ENCODE measurements around the gene CELF2.

The CELF2 gene

DNA sequence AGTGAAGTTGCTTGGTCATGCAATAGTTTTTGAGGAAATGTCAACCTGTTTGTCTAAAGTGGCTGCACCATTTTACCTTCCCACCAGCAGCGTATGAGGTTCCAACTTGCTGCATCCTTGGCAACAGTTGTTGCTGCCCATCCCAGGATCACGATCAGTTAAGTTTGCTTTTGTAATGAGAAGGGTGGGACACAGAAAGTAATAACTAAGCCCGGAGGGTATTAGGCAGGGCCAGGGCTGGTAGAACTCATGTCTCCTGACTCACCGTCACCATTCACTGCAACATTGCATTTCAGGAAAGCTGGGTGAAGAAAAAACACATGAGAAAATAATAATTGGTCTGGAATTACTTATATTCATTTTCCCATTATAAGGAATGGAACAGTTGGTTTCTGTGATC is 25.4 kb downstream of the CELF2 start:
- TF ChIP-seq, protein P1, sequence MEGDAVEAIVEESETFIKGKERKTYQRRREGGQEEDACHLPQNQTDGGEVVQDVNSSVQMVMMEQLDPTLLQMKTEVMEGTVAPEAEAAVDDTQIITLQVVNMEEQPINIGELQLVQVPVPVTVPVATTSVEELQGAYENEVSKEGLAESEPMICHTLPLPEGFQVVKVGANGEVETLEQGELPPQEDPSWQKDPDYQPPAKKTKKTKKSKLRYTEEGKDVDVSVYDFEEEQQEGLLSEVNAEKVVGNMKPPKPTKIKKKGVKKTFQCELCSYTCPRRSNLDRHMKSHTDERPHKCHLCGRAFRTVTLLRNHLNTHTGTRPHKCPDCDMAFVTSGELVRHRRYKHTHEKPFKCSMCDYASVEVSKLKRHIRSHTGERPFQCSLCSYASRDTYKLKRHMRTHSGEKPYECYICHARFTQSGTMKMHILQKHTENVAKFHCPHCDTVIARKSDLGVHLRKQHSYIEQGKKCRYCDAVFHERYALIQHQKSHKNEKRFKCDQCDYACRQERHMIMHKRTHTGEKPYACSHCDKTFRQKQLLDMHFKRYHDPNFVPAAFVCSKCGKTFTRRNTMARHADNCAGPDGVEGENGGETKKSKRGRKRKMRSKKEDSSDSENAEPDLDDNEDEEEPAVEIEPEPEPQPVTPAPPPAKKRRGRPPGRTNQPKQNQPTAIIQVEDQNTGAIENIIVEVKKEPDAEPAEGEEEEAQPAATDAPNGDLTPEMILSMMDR (IDR thresholded peaks at IDR 0.05; ENCODE audit: control extremely low read depth, extremely low read depth, low read depth, missing control alignments) = no peak
- POLR2A ChIA-PET = no interaction called here
- no peak for DNase-seq (ENCODE audit: extremely low spot score)
- CTCF ChIA-PET = no interaction called here

DNA sequence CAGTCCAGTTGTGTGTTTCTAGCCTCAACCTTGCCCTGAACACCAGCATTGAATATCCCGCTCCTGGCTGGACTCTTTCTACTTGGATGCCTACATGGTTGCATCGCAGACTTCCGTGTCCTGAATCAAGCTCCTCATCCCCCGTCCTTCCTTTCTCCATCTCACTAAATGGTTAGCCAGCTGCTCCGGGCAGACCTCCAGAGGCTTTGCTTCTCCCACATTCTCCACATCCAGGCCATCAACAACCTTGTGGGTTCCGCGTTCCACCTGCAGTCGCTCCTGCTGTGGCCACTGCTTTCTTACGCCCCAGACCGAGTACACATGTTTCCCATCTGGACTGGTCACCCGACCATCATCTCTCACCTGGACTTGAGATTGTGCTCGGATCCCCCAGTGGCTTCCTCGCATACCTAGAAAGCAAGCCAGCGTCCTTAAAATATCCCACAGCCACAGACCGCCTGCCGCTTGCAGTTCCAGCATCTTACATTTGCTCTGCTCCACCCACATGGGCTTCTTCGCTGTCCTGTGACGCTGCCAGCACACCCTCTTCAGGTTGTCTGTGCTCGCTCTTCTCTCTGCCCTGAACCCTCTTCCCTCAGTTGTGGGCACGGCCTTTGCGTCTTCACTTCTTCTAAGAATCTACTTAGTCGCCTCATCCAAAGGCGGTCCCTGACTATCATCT is 25.9 kb downstream of the CELF2 start:
- ChIA-PET POLR2A (no interaction called here), CTCF (interaction anchor here (2.0 kb wide), 1 partner anchor 8 kb away, joined by 5 read pairs; no protein-coding TSS in a partner anchor)
- DNase-seq (ENCODE audit: extremely low spot score) = no peak
- TF ChIP-seq, protein P1 (IDR thresholded peaks at IDR 0.05; ENCODE audit: control extremely low read depth, extremely low read depth, low read depth, missing control alignments) = no peak

DNA sequence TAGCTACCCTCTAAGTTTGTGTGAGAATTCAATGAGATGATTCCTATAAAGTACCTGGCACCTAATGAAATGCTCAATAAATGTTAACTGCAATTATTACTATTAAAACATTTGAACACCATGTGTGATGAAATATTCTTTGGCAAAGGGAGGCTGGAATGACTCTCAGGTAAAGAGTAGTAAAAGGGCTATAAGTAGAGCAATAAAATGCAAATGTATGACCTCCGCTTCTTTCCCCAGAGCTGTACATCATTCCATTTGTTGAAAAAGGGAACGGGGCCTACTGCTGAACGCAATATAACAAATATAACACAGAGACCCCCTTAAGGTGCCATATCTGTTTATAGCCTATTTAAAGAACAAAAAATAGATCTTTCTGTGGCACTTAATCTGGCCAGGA is 27.8 kb downstream of the CELF2 start:
- no peak for DNase-seq (ENCODE audit: extremely low spot score)
- POLR2A ChIA-PET = no interaction called here
- TF ChIP-seq, protein P1 (IDR thresholded peaks at IDR 0.05; ENCODE audit: control extremely low read depth, extremely low read depth, low read depth, missing control alignments) = no peak
- CTCF ChIA-PET = interaction anchor here (2.0 kb wide), 2 partner anchors 10 kb away, joined by 4 to 5 read pairs; no protein-coding TSS in a partner anchor

DNA sequence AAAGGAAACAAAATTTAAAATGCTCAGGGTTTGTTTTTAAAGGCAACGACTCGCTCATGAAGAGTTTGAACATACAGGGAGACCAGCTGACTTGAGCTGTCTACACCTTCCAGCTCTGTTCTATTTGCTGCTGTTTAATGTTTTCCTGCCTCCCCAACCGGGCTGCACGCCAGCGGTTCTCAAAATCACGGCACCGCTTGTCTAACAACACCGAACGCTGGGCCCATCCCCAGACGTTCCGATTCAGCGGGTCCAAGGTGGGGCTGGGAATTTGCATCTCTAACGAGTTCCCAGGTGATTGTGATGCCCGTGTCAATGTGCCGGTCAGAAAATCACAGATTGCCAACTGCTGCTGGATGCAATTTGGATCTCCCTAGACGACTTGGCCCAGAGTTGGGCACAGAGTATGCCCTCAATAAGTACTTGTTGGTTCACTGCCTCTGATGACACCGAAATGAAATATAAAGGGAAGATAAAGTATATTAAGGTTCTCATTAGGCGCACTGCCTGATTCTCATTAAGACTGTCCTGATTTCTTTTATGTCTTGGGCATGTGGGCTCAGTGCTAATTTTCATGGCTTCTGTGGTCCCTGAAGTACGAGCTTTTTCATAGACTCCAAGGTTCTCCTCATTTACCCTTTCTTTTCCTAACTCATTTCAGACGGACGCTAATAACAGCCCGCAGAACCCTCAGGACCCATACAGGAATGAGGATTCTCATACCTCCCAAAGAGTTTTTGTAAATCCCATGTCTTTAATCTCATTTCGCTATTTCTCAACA is 28.5 kb downstream of the CELF2 start:
- CTCF ChIA-PET = interaction anchor here (2.0 kb wide), 1 partner anchor 10 kb away, joined by 4 read pairs; no protein-coding TSS in a partner anchor
- DNase-seq (ENCODE audit: extremely low spot score) = no peak

DNA sequence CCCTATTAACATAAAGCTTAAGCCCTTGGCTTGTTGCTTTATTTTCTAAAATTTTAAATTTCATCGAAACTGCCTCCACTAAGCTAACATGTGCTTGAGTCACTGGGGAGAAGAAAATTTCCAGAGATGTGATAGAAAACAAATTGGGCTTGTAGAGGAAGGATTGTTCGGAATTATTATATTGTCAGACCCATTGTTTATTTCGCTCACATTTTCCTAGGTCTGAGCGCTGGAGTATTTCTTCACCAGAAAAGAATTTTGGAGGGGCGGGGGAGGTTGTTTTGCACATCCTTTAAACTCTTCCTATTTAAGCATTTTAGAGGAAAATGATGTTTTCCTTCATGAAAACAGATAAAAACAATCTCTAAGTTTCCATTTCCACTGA is 29.1 kb downstream of the CELF2 start:
- TF ChIP-seq, protein P1 (IDR thresholded peaks at IDR 0.05; ENCODE audit: control extremely low read depth, extremely low read depth, low read depth, missing control alignments) = no peak
- CTCF ChIA-PET = no interaction called here
- no peak for DNase-seq (ENCODE audit: extremely low spot score)
- POLR2A ChIA-PET = no interaction called here

More for the DNA sequence above, 28.5 kb downstream of the CELF2 start:
- TF ChIP-seq, protein P1 (IDR thresholded peaks at IDR 0.05; ENCODE audit: control extremely low read depth, extremely low read depth, low read depth, missing control alignments) = no peak
- POLR2A ChIA-PET = no interaction called here

DNA sequence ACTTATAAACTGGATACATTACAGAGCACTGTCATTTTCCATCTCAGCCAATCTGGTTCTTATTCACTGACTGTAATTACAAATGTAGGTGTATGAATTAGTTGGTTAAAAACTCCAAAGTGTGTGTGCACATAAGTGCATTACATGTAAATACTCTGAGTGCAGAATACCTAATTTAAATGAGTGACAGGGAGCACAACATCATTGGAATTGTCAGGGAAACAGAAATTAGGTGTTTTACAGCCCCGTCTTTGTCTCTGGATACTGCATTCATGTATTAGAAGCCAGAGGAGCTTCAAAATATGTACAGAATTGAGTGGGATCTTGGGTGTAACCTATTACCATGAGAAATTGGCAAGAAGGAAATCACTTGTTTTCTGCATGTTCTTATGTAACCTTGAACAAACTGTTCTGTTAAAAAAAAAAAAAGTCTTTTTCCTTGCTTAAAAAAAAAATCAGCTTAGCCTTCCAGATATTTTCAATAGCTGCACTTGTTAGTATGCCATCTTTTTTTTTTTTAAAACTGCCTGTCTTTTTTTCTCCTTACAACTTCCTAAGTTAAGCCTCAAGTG is 31.1 kb downstream of the CELF2 start:
- CTCF ChIA-PET = no interaction called here
- DNase-seq (ENCODE audit: extremely low spot score) = no peak
- POLR2A ChIA-PET = no interaction called here
- TF ChIP-seq, protein P1 (IDR thresholded peaks at IDR 0.05; ENCODE audit: control extremely low read depth, extremely low read depth, low read depth, missing control alignments) = no peak

All from GM10248 (cell line).